Thoracic aorta (tissue), 2 donors: ENCODE results near the gene KRTAP4-8. TPM values are rescaled to one million over a fixed set of nuclear protein-coding genes. Genes with fewer than 3 reads are reported as not detected.
"Not testable (repeated sequence)": the region's sequence is repeated elsewhere in the genome, so short reads cannot be mapped to it uniquely, and the experiment has no call there.

Experiments used
- ATAC-seq: fragments of 150-250 bp; one replicate; pipeline ENCODE4 v1.8.0; 2017; ENCODE audit warnings: low read depth; ENCODE audit not compliant: insufficient number of reproducible peaks, low FRiP score
- DNase-seq: peaks from one replicate; pipeline ENCODE4 v3.0.0-alpha.2; 2020; ENCODE audit warnings: low spot score
- H3K27ac ChIP-seq, 2 donors: fragments of 200-600 bp; sonication (generic); 1 replicate in 1 of 2; 2 replicates in 1 of 2; pipeline ENCODE4 v1.5.1; 2016; ENCODE audit warnings: mild to moderate bottlenecking in 2 of 2, moderate library complexity in 2 of 2
- H3K27me3 ChIP-seq: fragments of 200-600 bp; sonication (generic); replicated peaks from 2 replicates; pipeline ENCODE4 v1.6.0; 2016; ENCODE audit warnings: mild to moderate bottlenecking; ENCODE audit not compliant: insufficient read depth
- H3K36me3 ChIP-seq: fragments of 200-600 bp; sonication (generic); one replicate; pipeline ENCODE4 v1.5.1; 2016
- H3K4me1 ChIP-seq, 2 donors: fragments of 200-600 bp; sonication (generic); 1 replicate in 1 of 2; 2 replicates in 1 of 2; pipeline versions ENCODE4 v1.5.1 to v1.6.0; 2016; ENCODE audit warnings: low read depth in 2 of 2, mild to moderate bottlenecking in 1 of 2; ENCODE audit not compliant: control insufficient read depth in 1 of 2
- H3K4me3 ChIP-seq: fragments of 200-600 bp; sonication (generic); 2 replicates; pipeline ENCODE4 v1.5.1; 2016; ENCODE audit warnings: mild to moderate bottlenecking
- H3K9me3 ChIP-seq: fragments of 200-600 bp; sonication (generic); 2 replicates; pipeline ENCODE4 v1.5.1; 2016
- total RNA-seq, 2 donors: library from RNA; depleted of rRNA; stranded (reverse); fragments of >200 nt; gene quantifications; one replicate each; pipeline versions ENCODE4 v1.1.0 to v1.2.3, GENCODE V29; 2016
- TF ChIP-seq, protein P1 (sequence below): fragments of 200-600 bp; sonication (generic); IDR thresholded peaks from one replicate; pipeline ENCODE4 v1.5.1; 2019; ENCODE audit warnings: antibody characterized with exemption

KRTAP4-8 gene
- total RNA-seq, 2 donors from 2014 or later = not detected

DNA sequence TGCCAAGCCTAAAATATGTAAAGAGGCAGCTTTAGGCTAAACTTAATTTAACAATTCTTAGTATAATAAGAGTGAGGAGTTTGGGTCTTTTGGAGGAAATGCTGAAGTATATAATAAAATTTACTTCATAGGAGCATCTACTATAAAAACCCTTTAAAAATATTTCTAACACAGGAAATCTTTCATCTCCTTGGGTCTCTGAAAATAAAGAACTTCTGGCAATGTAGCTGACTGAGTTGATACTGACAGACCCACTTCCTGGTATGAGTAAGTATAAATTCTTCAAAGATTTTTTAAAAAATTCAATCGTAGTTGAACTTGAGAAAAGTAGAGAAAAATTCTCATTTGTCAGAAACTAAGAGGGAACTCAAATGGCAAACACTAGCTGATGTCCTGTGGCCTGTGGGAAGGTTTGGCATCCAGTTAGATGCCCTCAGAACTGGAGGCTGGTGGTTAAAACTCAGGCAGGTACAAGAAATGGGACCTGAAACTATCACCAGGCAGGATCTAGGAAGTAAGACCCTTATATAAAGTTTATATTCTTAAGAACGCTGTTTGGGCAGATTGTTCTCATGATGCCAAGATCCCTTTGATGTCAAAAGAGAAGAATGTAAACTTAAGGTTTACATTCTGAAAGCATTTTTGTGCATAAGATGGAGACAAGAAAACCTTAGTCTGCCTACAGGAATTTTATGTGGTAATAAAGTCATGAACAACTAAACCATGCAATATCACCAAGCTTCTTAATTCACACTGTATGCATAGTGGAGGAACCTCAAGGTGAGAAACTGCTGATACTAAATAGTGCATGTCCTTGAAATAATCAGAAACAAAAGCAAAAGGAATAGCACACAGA, 36.2 kb upstream of the KRTAP4-8 start:
- no peak for DNase-seq
- no peak overlapping the region for H3K27ac ChIP-seq
- TF ChIP-seq, protein P1, sequence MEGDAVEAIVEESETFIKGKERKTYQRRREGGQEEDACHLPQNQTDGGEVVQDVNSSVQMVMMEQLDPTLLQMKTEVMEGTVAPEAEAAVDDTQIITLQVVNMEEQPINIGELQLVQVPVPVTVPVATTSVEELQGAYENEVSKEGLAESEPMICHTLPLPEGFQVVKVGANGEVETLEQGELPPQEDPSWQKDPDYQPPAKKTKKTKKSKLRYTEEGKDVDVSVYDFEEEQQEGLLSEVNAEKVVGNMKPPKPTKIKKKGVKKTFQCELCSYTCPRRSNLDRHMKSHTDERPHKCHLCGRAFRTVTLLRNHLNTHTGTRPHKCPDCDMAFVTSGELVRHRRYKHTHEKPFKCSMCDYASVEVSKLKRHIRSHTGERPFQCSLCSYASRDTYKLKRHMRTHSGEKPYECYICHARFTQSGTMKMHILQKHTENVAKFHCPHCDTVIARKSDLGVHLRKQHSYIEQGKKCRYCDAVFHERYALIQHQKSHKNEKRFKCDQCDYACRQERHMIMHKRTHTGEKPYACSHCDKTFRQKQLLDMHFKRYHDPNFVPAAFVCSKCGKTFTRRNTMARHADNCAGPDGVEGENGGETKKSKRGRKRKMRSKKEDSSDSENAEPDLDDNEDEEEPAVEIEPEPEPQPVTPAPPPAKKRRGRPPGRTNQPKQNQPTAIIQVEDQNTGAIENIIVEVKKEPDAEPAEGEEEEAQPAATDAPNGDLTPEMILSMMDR = no peak
- no peaks in the 10 kb centered on the region for H3K27me3 ChIP-seq
- no peaks in the 10 kb centered on the region for H3K4me1 ChIP-seq
- H3K36me3 ChIP-seq = no peaks in the 10 kb centered on the region
- ATAC-seq = no peak
- no peaks in the 10 kb centered on the region for H3K9me3 ChIP-seq
- H3K4me3 ChIP-seq = no peak overlapping the region

DNA sequence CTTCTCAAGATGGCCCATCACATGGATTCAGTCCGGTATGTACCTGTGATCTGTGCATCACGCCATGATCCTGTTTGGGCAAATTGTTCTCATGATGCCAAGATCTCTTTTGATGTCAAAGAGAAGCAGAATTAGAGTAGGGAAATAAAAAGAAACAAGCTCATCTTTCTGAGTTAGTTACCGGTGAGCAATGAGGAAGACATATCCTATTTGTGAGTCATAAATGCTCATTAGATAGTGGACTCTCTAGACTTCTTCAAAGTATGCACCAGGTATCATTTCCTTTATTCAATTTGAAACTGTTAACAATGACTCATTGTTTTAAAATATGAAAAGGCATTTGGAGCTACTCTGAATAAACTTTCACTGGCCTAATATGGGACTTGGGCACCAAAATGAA, 34.0 kb upstream of the KRTAP4-8 start:
- TF ChIP-seq, protein P1 = no peak
- Histone ChIP-seq H3K4me3 (no peak overlapping the region), H3K27ac (no peak overlapping the region), H3K9me3 (no peaks in the 10 kb centered on the region), H3K27me3 (no peaks in the 10 kb centered on the region), H3K4me1 (no peaks in the 10 kb centered on the region), H3K36me3 (no peaks in the 10 kb centered on the region)
- DNase-seq (no peak), ATAC-seq (no peak)

DNA sequence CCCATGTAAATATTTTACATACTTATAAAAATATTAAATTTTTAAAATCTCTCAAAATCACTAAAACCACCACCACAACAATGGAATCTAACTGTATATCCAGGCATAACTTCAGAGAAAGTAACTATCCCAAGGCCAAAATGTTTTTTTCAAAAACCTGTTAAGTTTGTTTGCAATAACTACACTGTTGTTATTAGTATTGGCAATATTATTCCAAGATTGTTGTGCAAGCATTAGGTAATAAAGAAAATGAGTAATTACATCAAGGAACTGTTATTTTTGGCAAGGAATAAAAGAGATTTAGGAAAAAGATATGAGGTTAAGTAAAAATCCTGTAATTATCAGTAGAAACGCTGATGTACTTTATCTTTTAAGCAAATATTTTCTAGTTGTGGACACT, 29.4 kb upstream of the KRTAP4-8 start:
- no peaks in the 10 kb centered on the region for H3K27me3 ChIP-seq
- H3K4me3 ChIP-seq = no peak overlapping the region
- no peaks in the 10 kb centered on the region for H3K4me1 ChIP-seq
- no peaks in the 10 kb centered on the region for H3K36me3 ChIP-seq
- DNase-seq (no peak), ATAC-seq (no peak)
- H3K9me3 ChIP-seq = no peaks in the 10 kb centered on the region
- H3K27ac ChIP-seq = no peak overlapping the region
- TF ChIP-seq, protein P1 = no peak

DNA sequence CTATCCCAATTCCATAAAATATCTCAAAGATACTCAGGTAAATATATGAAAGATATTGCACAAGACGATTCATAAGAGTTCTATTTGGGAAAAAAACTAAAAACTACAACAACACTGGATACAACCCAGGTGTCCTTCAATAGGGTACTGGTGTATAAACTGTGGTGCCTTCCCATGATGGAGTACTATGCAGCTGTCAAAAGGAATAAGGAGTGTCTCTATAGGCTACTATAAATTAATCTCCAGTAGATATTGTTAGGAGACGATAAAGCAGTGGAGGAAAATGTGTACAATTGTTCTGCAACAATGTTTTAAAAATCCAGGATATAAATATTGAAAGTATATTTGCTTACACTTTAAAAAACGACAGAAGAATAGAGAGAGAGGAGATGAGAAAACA, 28.5 kb upstream of the KRTAP4-8 start:
- no peak for ATAC-seq
- Histone ChIP-seq H3K4me3 (no peak overlapping the region), H3K27ac (no peak overlapping the region), H3K4me1 (no peaks in the 10 kb centered on the region), H3K9me3 (no peaks in the 10 kb centered on the region), H3K27me3 (no peaks in the 10 kb centered on the region), H3K36me3 (no peaks in the 10 kb centered on the region)
- no peak for DNase-seq
- TF ChIP-seq, protein P1 = no peak

DNA sequence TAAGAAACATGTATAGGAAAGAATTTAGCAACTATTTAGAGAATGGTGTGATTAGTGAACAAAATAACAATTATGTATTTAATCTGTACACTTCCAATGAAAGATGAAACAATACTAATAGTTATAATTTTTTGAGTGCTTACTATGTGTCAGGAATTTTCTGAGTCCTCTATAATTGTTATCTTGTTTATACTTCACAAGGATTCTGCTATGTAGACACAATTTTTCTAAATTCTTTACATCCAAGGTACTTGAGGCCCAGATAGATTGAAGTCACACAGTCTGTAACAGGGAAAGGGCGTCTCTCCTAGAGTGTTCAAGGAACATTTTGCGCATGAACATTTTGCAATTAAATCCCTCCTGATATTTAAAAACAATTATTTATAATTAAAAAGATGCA, 27.1 kb upstream of the KRTAP4-8 start:
- Histone ChIP-seq H3K9me3 (no peaks in the 10 kb centered on the region), H3K4me1 (no peaks in the 10 kb centered on the region), H3K27me3 (no peaks in the 10 kb centered on the region), H3K27ac (no peak overlapping the region), H3K36me3 (no peaks in the 10 kb centered on the region), H3K4me3 (no peak overlapping the region)
- ATAC-seq (no peak), DNase-seq (no peak)
- TF ChIP-seq, protein P1 = no peak

DNA sequence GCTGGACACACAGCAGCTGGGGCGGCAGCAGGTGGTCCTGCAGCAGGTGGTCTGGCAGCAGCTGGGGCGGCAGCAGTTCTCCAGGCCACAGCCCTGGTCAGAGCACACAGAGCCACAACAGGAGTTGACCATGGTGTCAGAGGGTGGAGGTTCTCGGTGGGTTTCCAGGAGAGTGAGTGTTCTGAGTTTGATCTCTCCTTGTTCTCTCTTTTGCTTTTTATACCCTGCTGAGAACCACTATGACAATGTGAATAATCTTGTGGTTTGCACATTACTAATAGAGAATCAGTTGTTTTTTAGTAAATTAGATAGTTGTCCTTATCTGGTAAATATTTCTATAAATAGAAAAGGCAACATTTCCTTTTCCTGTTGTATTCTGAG, 26.0 kb upstream of the KRTAP4-8 start, which contains the start of gene KRTAP4-12:
Gene KRTAP4-12 (minus strand): TSS at position 192 of the 381 bp plus-strand sequence. CDS start 60 bp downstream, at position 132.
- not testable (repeated sequence) for H3K27ac ChIP-seq, ATAC-seq, H3K36me3 ChIP-seq

DNA sequence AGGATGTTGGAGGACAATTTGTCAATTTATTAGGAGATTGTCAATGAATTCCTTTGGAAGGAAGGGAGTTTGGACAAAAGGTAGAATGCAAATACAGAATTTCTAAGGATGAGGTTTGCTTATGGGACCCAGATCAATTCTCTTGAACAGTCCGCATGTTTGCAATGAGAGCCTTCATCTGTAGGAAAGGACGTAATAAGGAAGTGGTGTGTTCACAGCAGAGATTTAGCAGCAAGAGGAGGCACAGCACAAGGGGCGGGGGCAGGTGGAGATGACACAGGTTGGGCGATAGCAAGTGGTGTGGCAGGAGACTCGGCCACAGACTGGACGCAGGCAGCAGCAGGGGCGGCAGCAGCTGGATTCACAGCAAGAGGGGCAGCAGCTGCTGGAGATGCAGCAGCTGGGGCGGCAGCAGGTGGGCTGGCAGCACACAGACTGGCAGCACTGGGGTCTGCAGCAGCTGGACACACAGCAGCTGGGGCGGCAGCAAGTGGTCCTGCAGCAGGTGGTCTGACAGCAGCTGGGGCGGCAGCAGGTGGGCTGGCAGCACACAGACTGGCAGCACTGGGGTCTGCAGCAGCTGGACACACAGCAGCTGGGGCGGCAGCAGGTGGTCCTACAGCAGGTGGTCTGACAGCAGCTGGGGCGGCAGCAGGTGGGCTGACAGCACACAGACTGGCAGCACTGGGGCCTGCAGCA, 25.5 kb upstream of the KRTAP4-8 start:
- not testable (repeated sequence) for H3K27ac ChIP-seq, ATAC-seq, H3K4me1 ChIP-seq, H3K9me3 ChIP-seq, H3K27me3 ChIP-seq, H3K36me3 ChIP-seq, H3K4me3 ChIP-seq, DNase-seq

More for the DNA sequence above, 26.0 kb upstream of the KRTAP4-8 start, which contains the start of gene KRTAP4-12:
- H3K27me3 ChIP-seq, DNase-seq, H3K9me3 ChIP-seq, H3K4me1 ChIP-seq, H3K4me3 ChIP-seq: not testable (repeated sequence)
